ENCODE results near the gene LIMD2. TPM values are rescaled to one million over a fixed set of nuclear protein-coding genes. Genes with fewer than 3 reads are reported as not detected.

Gene LIMD2
- total RNA-seq, 2 donors from 2014 or later: 97.5 to 111 TPM

DNA sequence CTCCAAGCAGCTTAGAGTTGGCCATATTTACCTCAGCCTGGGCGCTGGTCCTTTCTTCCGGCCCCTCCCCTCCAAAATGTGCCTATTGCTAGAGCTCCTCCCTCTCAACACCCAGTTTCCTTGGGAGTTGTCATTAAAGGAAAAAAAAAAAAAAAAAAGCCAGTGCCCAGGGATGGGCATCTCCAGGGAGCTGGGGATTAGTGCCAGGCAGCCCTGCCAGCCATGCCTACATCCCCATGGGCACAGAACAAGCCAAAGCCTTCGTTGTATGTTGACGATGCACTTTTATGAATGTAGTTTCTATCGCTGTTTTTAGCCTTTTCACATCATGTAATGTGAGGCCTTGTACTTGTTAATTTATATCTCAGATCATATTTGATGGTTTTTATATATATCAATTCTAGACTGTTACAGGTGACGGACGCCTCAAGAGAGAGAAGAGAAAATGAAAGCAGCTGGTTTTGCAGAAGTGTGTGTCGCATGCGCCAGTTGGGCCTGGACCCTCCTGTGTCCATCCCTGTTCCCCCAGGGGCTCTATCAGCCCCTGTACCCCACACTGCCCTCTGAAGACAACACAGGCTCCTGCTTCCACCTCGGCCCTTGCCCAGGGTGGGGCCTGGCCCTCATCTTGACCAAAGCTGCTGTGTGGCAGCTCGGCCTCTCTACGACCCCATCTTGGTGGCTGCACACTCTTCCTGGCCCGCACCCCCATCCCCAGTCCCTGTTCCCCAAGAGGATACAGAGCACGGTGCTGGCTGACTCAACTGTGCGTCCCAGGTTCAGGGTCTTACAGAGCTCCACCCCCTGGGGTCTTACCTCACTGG lies 4.8 kb downstream of the LIMD2 start:
- DNase-seq: peak; percentile 49
- H3K9ac ChIP-seq (ENCODE audit: extremely low read depth, low read length, poor library complexity, severe bottlenecking): no peak overlapping the region
- TF ChIP-seq, protein P1, sequence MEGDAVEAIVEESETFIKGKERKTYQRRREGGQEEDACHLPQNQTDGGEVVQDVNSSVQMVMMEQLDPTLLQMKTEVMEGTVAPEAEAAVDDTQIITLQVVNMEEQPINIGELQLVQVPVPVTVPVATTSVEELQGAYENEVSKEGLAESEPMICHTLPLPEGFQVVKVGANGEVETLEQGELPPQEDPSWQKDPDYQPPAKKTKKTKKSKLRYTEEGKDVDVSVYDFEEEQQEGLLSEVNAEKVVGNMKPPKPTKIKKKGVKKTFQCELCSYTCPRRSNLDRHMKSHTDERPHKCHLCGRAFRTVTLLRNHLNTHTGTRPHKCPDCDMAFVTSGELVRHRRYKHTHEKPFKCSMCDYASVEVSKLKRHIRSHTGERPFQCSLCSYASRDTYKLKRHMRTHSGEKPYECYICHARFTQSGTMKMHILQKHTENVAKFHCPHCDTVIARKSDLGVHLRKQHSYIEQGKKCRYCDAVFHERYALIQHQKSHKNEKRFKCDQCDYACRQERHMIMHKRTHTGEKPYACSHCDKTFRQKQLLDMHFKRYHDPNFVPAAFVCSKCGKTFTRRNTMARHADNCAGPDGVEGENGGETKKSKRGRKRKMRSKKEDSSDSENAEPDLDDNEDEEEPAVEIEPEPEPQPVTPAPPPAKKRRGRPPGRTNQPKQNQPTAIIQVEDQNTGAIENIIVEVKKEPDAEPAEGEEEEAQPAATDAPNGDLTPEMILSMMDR (conservative IDR thresholded peaks at IDR 0.05): no peak
- no peak overlapping the region for H3K27ac ChIP-seq (ENCODE audit: low read depth, low read length)
- Mint-ChIP-seq H3K9me3 (no peaks in the 10 kb centered on the region), H3K36me3 (ENCODE audit: low read depth) (peaks cover 22% of the 10 kb centered on the region), H3K27me3 (ENCODE audit: insufficient read depth) (no peaks in the 10 kb centered on the region), H3K4me1 (peaks cover 6% of the 10 kb centered on the region), H3K27ac (no peak overlapping the region), H3K4me3 (no peak overlapping the region)
- H3K27me3 ChIP-seq (ENCODE audit: control insufficient read depth, insufficient read depth, low read length, poor library complexity, severe bottlenecking): no peaks in the 10 kb centered on the region
- peaks cover 9% of the 10 kb centered on the region for H3K4me1 ChIP-seq (ENCODE audit: control insufficient read depth, insufficient read depth, low read length)
- no peaks in the 10 kb centered on the region for H3K9me3 ChIP-seq (ENCODE audit: control insufficient read depth, low read length)
- peaks cover 43% of the 10 kb centered on the region for H3K36me3 ChIP-seq (ENCODE audit: control insufficient read depth, insufficient read depth, low read length)
- WGBS, 2 experiments (ENCODE audit: insufficient coverage in 1 of 2, insufficient read length in 1 of 2): 80 to 90% methylated on average over 2 to 15 of the region's 15 CpGs
- no peak overlapping the region for H3K4me3 ChIP-seq (ENCODE audit: low read length)

GRCh38 chr17:63694229-63694949 lies 5.5 kb downstream of the LIMD2 start:
- Histone ChIP-seq H3K4me1 (ENCODE audit: control insufficient read depth, insufficient read depth, low read length) (peaks cover 9% of the 10 kb centered on the region), H3K27me3 (ENCODE audit: control insufficient read depth, insufficient read depth, low read length, poor library complexity, severe bottlenecking) (no peaks in the 10 kb centered on the region), H3K9me3 (ENCODE audit: control insufficient read depth, low read length) (no peaks in the 10 kb centered on the region), H3K36me3 (ENCODE audit: control insufficient read depth, insufficient read depth, low read length) (peaks cover 50% of the 10 kb centered on the region), H3K27ac (ENCODE audit: low read depth, low read length) (peak overlapping the region; percentile 93), H3K9ac (ENCODE audit: extremely low read depth, low read length, poor library complexity, severe bottlenecking) (no peak overlapping the region), H3K4me3 (ENCODE audit: low read length) (no peak overlapping the region)
- Mint-ChIP-seq H3K4me3 (no peak overlapping the region), H3K27ac (no peak overlapping the region), H3K27me3 (ENCODE audit: insufficient read depth) (no peaks in the 10 kb centered on the region), H3K4me1 (peaks cover 6% of the 10 kb centered on the region), H3K36me3 (ENCODE audit: low read depth) (peaks cover 23% of the 10 kb centered on the region), H3K9me3 (no peaks in the 10 kb centered on the region)
- WGBS, 2 experiments (ENCODE audit: insufficient coverage in 1 of 2, insufficient read length in 1 of 2): 92 to 93% methylated on average over 10 to 12 of the region's 12 CpGs
- peak; percentile 80 for DNase-seq
- TF ChIP-seq, protein P1 (conservative IDR thresholded peaks at IDR 0.05): no peak

GRCh38 chr17:63693411-63694113 lies 6.4 kb downstream of the LIMD2 start:
- Mint-ChIP-seq H3K9me3 (no peaks in the 10 kb centered on the region), H3K4me3 (no peak overlapping the region), H3K4me1 (peaks cover 6% of the 10 kb centered on the region), H3K27ac (peak overlapping the region; percentile 24), H3K27me3 (ENCODE audit: insufficient read depth) (no peaks in the 10 kb centered on the region), H3K36me3 (ENCODE audit: low read depth) (peaks cover 26% of the 10 kb centered on the region)
- H3K4me3 ChIP-seq (ENCODE audit: low read length): no peak overlapping the region
- TF ChIP-seq, protein P1 (conservative IDR thresholded peaks at IDR 0.05): no peak
- no peak overlapping the region for H3K9ac ChIP-seq (ENCODE audit: extremely low read depth, low read length, poor library complexity, severe bottlenecking)
- no peaks in the 10 kb centered on the region for H3K9me3 ChIP-seq (ENCODE audit: control insufficient read depth, low read length)
- peak; percentile 53 for DNase-seq
- H3K36me3 ChIP-seq (ENCODE audit: control insufficient read depth, insufficient read depth, low read length): peaks cover 57% of the 10 kb centered on the region
- peaks cover 8% of the 10 kb centered on the region for H3K4me1 ChIP-seq (ENCODE audit: control insufficient read depth, insufficient read depth, low read length)
- H3K27me3 ChIP-seq (ENCODE audit: control insufficient read depth, insufficient read depth, low read length, poor library complexity, severe bottlenecking): no peaks in the 10 kb centered on the region
- WGBS, 2 experiments (ENCODE audit: insufficient coverage in 1 of 2, insufficient read length in 1 of 2): 93% methylated on average over 14 to 18 of the region's 18 CpGs
- peak overlapping the region; percentile 93 for H3K27ac ChIP-seq (ENCODE audit: low read depth, low read length)

Data from endodermal cell (in vitro differentiated cells).